ENCODE measurements around the gene ZNF629. TPM values are rescaled to one million over a fixed set of nuclear protein-coding genes. Genes with fewer than 3 reads are reported as not detected.

The ZNF629 gene
- polyA plus RNA-seq, 3 donors = 0.27 to 2.0 (median 0.73) TPM

- Histone ChIP-seq H3K27ac (ENCODE audit: low read depth in 1 of 2, low read length in 2 of 2) (peak overlapping the region in 1 of 2 donors; percentile 88), H4K20me1 (ENCODE audit: insufficient read depth, low read length) (no peaks in the 10 kb centered on the region), H3K79me2 (ENCODE audit: insufficient read depth, low read length) (peaks cover 29% of the 10 kb centered on the region), H3K27me3 (ENCODE audit: control insufficient read depth in 2 of 2, insufficient read depth in 2 of 2, low read length in 2 of 2) (no peaks in the 10 kb centered on the region), H3K9me3 (replicated peaks in 1 of 2; ENCODE audit: control insufficient read depth in 1 of 2, insufficient read depth in 1 of 2, low read length in 2 of 2) (no peaks in the 10 kb centered on the region), H3K9ac (ENCODE audit: insufficient read depth, low read length, poor library complexity, severe bottlenecking) (no peak overlapping the region), H3K36me3 (replicated peaks in 1 of 2; ENCODE audit: control insufficient read depth in 1 of 2, insufficient read depth in 2 of 2, low read length in 2 of 2) (peaks cover 37 to 59% of the 10 kb centered on the region in 2 donors), H3K4me3 (replicated peaks in 1 of 3; ENCODE audit: low read depth in 2 of 3, low read length in 3 of 3) (no peak overlapping the region), H2AFZ (ENCODE audit: insufficient read depth, low read depth, low read length, poor library complexity, severe bottlenecking) (no peak overlapping the region), H3K4me2 (replicated peaks; ENCODE audit: extremely low read depth, low read length, poor library complexity, severe bottlenecking) (no peak overlapping the region), H3K4me1 (ENCODE audit: control insufficient read depth in 1 of 2, insufficient read depth in 2 of 2, low read length in 2 of 2) (peaks cover 23 to 24% of the 10 kb centered on the region in 2 donors)
- H3K27ac Mint-ChIP-seq = peak overlapping the region in 5 of 7 donors; percentile 7 to 82 (median 76)
- intact Hi-C loops (cut with micrococcal nuclease) = loop anchor here (5.0 kb wide), 2 partner anchors 34 to 44 kb away; no protein-coding TSS in a partner anchor
- peak in 2 of 3 donors; percentile 33 to 42 for DNase-seq
- TF ChIP-seq, protein P1, sequence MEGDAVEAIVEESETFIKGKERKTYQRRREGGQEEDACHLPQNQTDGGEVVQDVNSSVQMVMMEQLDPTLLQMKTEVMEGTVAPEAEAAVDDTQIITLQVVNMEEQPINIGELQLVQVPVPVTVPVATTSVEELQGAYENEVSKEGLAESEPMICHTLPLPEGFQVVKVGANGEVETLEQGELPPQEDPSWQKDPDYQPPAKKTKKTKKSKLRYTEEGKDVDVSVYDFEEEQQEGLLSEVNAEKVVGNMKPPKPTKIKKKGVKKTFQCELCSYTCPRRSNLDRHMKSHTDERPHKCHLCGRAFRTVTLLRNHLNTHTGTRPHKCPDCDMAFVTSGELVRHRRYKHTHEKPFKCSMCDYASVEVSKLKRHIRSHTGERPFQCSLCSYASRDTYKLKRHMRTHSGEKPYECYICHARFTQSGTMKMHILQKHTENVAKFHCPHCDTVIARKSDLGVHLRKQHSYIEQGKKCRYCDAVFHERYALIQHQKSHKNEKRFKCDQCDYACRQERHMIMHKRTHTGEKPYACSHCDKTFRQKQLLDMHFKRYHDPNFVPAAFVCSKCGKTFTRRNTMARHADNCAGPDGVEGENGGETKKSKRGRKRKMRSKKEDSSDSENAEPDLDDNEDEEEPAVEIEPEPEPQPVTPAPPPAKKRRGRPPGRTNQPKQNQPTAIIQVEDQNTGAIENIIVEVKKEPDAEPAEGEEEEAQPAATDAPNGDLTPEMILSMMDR (IDR thresholded peaks at IDR 0.05) = no peak
- H3K27me3 Mint-ChIP-seq (ENCODE audit: low read depth in 3 of 3) = no peaks in the 10 kb centered on the region
- no peaks in the 10 kb centered on the region for H3K9me3 Mint-ChIP-seq
- peaks cover 27% of the 10 kb centered on the region for H3K4me1 Mint-ChIP-seq
- no peak overlapping the region for H3K4me3 Mint-ChIP-seq
- WGBS (ENCODE audit: insufficient coverage) = 98% methylated on average over 6 of the region's 9 CpGs
- H3K36me3 Mint-ChIP-seq = peaks cover 45 to 59% of the 10 kb centered on the region in 2 donors
Measured at GRCh38 chr16:30746638-30747175, 40.3 kb downstream of the ZNF629 start.

GRCh38 chr16:30745082-30745481 is 41.9 kb downstream of the ZNF629 start:
- H3K79me2 ChIP-seq (ENCODE audit: insufficient read depth, low read length) = peaks cover 17% of the 10 kb centered on the region
- no peak overlapping the region for H3K27ac ChIP-seq (ENCODE audit: low read depth in 1 of 2, low read length in 2 of 2)
- peaks cover 0 to 1% (median 0%) of the 10 kb centered on the region in 7 donors for H3K9me3 Mint-ChIP-seq
- H3K4me3 ChIP-seq (replicated peaks in 1 of 3; ENCODE audit: low read depth in 2 of 3, low read length in 3 of 3) = no peak overlapping the region
- no peaks in the 10 kb centered on the region for H3K9me3 ChIP-seq (replicated peaks in 1 of 2; ENCODE audit: control insufficient read depth in 1 of 2, insufficient read depth in 1 of 2, low read length in 2 of 2)
- H3K4me2 ChIP-seq (replicated peaks; ENCODE audit: extremely low read depth, low read length, poor library complexity, severe bottlenecking) = no peak overlapping the region
- intact Hi-C loops (cut with micrococcal nuclease) = loop anchor here (5.0 kb wide), 2 partner anchors 33 to 43 kb away; no protein-coding TSS in a partner anchor
- WGBS (ENCODE audit: insufficient coverage) = 100% methylated on average over 1 of the region's 2 CpGs
- no peak overlapping the region for H2AFZ ChIP-seq (ENCODE audit: insufficient read depth, low read depth, low read length, poor library complexity, severe bottlenecking)
- no peaks in the 10 kb centered on the region for H3K27me3 Mint-ChIP-seq (ENCODE audit: low read depth in 3 of 3)
- peaks cover 33 to 55% of the 10 kb centered on the region in 2 donors for H3K36me3 ChIP-seq (replicated peaks in 1 of 2; ENCODE audit: control insufficient read depth in 1 of 2, insufficient read depth in 2 of 2, low read length in 2 of 2)
- peaks cover 23 to 24% of the 10 kb centered on the region in 2 donors for H3K4me1 ChIP-seq (ENCODE audit: control insufficient read depth in 1 of 2, insufficient read depth in 2 of 2, low read length in 2 of 2)
- H3K36me3 Mint-ChIP-seq = peaks cover 46 to 60% of the 10 kb centered on the region in 2 donors
- H3K27me3 ChIP-seq (ENCODE audit: control insufficient read depth in 2 of 2, insufficient read depth in 2 of 2, low read length in 2 of 2) = no peaks in the 10 kb centered on the region
- H3K4me3 Mint-ChIP-seq = no peak overlapping the region
- no peak overlapping the region for H3K9ac ChIP-seq (ENCODE audit: insufficient read depth, low read length, poor library complexity, severe bottlenecking)
- H3K4me1 Mint-ChIP-seq = peaks cover 26% of the 10 kb centered on the region
- TF ChIP-seq, protein P1 (IDR thresholded peaks at IDR 0.05) = no peak
- no peak for DNase-seq
- H4K20me1 ChIP-seq (ENCODE audit: insufficient read depth, low read length) = peaks cover 7% of the 10 kb centered on the region
- no peak overlapping the region for H3K27ac Mint-ChIP-seq
